ENCODE measurements around the gene AUNIP. TPM values are rescaled to one million over a fixed set of nuclear protein-coding genes. Genes with fewer than 3 reads are reported as not detected.

AUNIP gene
- total RNA-seq, 1 experiment from 2014 or later = 7.2 TPM

DNA sequence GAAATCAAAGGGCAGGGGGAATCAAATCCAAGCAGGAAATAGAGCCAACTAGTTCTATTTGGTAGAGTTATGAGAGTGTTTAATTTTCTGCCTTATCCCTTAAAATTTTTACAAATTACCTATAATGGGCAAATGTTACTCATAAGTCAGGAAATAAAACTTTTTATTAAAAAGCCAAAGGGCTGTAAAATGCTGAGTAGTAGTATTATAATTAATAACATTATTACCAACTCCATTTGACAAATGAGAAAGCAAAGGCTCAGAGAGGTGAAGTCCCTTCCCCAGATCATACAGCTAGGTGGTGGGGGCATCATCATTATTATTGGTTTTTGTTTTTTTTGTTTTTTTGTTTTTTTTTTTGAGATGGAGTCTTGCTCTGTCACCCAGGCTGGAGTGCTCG, 55.9 kb downstream of the AUNIP start:
- Histone ChIP-seq H3K27me3 (ENCODE audit: low read length) (no peaks in the 10 kb centered on the region), H3K4me1 (ENCODE audit: low read length) (peaks cover 20% of the 10 kb centered on the region), H3K9ac (ENCODE audit: low read length) (no peak overlapping the region), H3K9me3 (ENCODE audit: low read length) (no peaks in the 10 kb centered on the region), H3K4me3 (ENCODE audit: low read length) (no peak overlapping the region), H4K20me1 (ENCODE audit: insufficient read depth, low read depth, low read length) (peaks cover 3% of the 10 kb centered on the region; the same call in 1 of the 2 replicates), H3K27ac (ENCODE audit: low read length) (no peak overlapping the region), H3K9me2 (replicated peaks; ENCODE audit: insufficient read depth, low read length) (no peaks in the 10 kb centered on the region), H3K4me2 (ENCODE audit: low read depth, low read length, poor library complexity, severe bottlenecking) (peak overlapping the region; percentile 60), H2AFZ (ENCODE audit: low read length) (no peak overlapping the region), H3K36me3 (ENCODE audit: insufficient read depth, low read length) (no peaks in the 10 kb centered on the region), H3K79me2 (ENCODE audit: low read length) (no peaks in the 10 kb centered on the region)
- DNase-seq = no peak

DNA sequence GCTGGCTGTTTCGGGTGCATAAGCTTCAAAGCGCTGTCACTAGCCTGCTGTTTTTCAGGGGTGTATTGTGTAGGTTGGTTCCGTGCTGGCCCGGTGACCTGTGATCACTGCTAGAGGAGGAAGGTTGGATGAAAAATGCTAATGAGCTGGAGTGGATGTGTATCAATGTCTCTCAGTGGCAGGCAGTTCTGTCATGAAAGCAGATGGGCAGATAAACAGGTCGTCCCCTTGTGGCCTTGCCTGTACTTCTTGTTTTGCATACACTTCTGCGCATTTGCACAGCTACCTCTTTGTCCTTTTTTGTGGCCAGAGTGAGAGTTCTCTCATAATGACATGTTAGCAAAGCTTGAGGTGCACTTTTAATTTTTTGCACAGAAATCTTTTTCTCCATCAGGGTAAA, 56.3 kb downstream of the AUNIP start:
- Histone ChIP-seq H3K4me2 (ENCODE audit: low read depth, low read length, poor library complexity, severe bottlenecking) (peak overlapping the region; percentile 60), H3K9me2 (replicated peaks; ENCODE audit: insufficient read depth, low read length) (no peaks in the 10 kb centered on the region), H2AFZ (ENCODE audit: low read length) (no peak overlapping the region), H4K20me1 (ENCODE audit: insufficient read depth, low read depth, low read length) (peaks cover 3% of the 10 kb centered on the region; the same call in 1 of the 2 replicates), H3K36me3 (ENCODE audit: insufficient read depth, low read length) (no peaks in the 10 kb centered on the region), H3K9me3 (ENCODE audit: low read length) (no peaks in the 10 kb centered on the region), H3K27me3 (ENCODE audit: low read length) (no peaks in the 10 kb centered on the region), H3K4me3 (ENCODE audit: low read length) (no peak overlapping the region), H3K4me1 (ENCODE audit: low read length) (peaks cover 20% of the 10 kb centered on the region), H3K27ac (ENCODE audit: low read length) (no peak overlapping the region), H3K9ac (ENCODE audit: low read length) (no peak overlapping the region), H3K79me2 (ENCODE audit: low read length) (no peaks in the 10 kb centered on the region)
- peak; percentile 65 for DNase-seq

DNA sequence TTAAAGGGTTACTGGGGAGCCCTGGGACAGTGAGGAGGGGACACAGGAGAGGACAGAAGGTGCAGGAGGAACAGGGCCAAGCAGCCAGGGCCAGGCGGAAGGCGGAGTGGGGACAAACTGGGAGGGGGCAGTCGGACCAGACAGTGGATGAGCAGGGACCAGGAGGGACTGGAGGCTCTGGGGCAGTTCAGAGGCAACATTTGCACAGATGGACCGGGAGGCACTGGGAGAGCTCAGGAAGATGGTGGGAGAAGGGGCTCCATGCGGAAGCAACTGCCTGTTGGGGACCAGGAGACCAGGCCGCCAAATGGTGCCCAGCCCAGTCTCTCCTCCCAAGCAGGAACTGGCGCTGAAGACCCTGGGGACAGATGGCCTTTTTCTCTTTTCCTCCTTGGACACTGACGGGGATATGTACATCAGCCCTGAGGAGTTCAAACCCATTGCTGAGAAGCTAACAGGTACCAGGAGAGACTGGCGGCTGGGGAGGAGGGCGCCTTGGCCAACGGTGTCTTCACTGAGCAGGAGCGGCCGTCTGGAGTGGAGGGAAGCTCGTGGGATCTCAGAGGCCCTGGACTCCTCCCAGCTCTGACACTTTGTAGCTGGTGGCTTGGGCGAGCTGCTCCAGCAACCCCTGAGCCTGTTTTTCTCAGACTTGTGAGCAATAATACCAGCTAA, 58.4 kb downstream of the AUNIP start:
- H2AFZ ChIP-seq (ENCODE audit: low read length) = no peak overlapping the region
- no peaks in the 10 kb centered on the region for H3K36me3 ChIP-seq (ENCODE audit: insufficient read depth, low read length)
- no peaks in the 10 kb centered on the region for H3K79me2 ChIP-seq (ENCODE audit: low read length)
- peak overlapping the region; percentile 67 for H3K9ac ChIP-seq (ENCODE audit: low read length)
- no peaks in the 10 kb centered on the region for H3K9me2 ChIP-seq (replicated peaks; ENCODE audit: insufficient read depth, low read length)
- no peaks in the 10 kb centered on the region for H3K9me3 ChIP-seq (ENCODE audit: low read length)
- H3K27me3 ChIP-seq (ENCODE audit: low read length) = no peaks in the 10 kb centered on the region
- DNase-seq = no peak
- H3K4me1 ChIP-seq (ENCODE audit: low read length) = peaks cover 20% of the 10 kb centered on the region
- H4K20me1 ChIP-seq (ENCODE audit: insufficient read depth, low read depth, low read length) = peaks cover 3% of the 10 kb centered on the region; the same call in 1 of the 2 replicates
- peak overlapping the region; percentile 61 for H3K4me3 ChIP-seq (ENCODE audit: low read length)
- peak overlapping the region; percentile 59 for H3K4me2 ChIP-seq (ENCODE audit: low read depth, low read length, poor library complexity, severe bottlenecking)
- H3K27ac ChIP-seq (ENCODE audit: low read length) = no peak overlapping the region

DNA sequence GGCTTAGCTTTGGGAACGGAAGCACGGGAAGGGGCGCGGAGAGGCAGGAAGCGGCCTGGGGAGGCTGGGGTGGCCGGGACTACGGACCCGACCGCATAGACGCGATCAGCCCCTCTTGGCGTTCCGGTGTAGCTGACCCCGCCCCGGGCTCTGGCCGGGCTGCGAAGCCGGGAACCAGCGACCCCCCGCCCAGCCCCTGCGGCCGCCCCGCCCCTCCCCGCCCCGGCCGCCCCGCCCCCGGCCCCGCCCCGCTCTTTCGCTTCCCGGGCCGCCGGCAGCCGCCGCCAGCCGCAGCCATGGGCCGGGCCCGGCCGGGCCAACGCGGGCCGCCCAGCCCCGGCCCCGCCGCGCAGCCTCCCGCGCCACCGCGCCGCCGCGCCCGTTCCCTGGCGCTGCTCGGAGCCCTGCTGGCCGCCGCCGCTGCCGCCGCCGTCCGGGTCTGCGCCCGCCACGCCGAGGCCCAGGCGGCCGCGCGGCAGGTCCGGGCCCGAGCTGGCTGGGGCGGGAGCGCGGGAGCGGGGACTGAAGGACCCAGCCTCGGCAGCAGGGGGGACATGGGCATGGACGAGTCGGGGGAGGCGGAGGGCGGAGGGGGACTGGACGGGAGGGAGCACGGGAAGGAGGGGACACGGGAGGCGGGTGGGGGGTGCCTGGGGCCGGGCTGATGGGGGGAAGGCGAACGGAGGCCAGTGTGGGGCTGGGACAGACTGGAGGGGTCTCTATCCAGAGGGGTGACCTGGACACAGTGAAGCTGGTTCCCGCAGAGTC, 59.1 kb downstream of the AUNIP start, which contains the start of gene SELENON:
Gene SELENON (plus strand): TSS at position 259 of the 768 bp plus-strand sequence. CDS start 38 bp downstream, at position 297.
- peak; percentile 46 for DNase-seq
- H3K9ac ChIP-seq (ENCODE audit: low read length) = peak within 1 kb of the TSS; percentile 67
- peaks cover 20% of the 10 kb centered on the region for H3K4me1 ChIP-seq (ENCODE audit: low read length)
- no peak within 1 kb of the TSS for H2AFZ ChIP-seq (ENCODE audit: low read length)
- no peaks in the 10 kb centered on the region for H3K79me2 ChIP-seq (ENCODE audit: low read length)
- H3K36me3 ChIP-seq (ENCODE audit: insufficient read depth, low read length) = no peaks in the 10 kb centered on the region
- H3K27me3 ChIP-seq (ENCODE audit: low read length) = no peaks in the 10 kb centered on the region
- H3K9me3 ChIP-seq (ENCODE audit: low read length) = no peaks in the 10 kb centered on the region
- peak within 1 kb of the TSS; percentile 59 for H3K4me2 ChIP-seq (ENCODE audit: low read depth, low read length, poor library complexity, severe bottlenecking)
- H4K20me1 ChIP-seq (ENCODE audit: insufficient read depth, low read depth, low read length) = peaks cover 3% of the 10 kb centered on the region; the same call in 1 of the 2 replicates
- peak within 1 kb of the TSS; percentile 61 for H3K4me3 ChIP-seq (ENCODE audit: low read length)
- H3K27ac ChIP-seq (ENCODE audit: low read length) = no peak within 1 kb of the TSS
- no peaks in the 10 kb centered on the region for H3K9me2 ChIP-seq (replicated peaks; ENCODE audit: insufficient read depth, low read length)

DNA sequence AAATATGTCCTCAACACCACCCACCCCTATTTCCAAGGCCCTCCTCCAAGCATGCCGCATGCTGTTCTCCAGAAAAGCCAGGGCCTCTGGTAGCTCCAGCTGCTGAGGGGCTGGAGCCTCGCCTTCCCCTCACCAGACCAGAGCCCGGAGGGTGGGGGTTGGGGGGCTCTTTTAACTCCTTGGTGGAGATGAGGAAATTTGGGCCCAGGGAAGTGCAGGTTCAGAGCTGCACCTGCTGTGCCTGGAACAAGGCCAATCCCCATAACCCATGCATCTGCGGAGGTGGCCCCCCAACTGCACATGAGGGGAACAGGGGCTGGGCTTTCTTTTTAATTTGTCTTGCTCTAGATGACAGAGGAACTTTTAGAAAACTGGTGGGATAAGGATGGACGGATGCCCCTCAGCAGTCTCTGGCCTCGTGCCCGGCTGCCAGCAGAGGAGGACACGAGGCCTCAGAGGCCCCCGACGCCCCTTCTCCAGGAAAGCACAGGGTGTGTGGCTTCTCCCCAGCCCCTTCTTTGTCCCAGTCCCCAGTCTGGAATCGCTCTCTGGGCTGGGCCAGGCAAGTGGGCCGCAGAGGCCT, 59.8 kb downstream of the AUNIP start:
- Histone ChIP-seq H3K27ac (ENCODE audit: low read length) (no peak overlapping the region), H3K36me3 (ENCODE audit: insufficient read depth, low read length) (no peaks in the 10 kb centered on the region), H3K4me3 (ENCODE audit: low read length) (no peak overlapping the region), H3K79me2 (ENCODE audit: low read length) (no peaks in the 10 kb centered on the region), H3K9me2 (replicated peaks; ENCODE audit: insufficient read depth, low read length) (no peaks in the 10 kb centered on the region), H2AFZ (ENCODE audit: low read length) (no peak overlapping the region), H3K27me3 (ENCODE audit: low read length) (no peaks in the 10 kb centered on the region), H4K20me1 (ENCODE audit: insufficient read depth, low read depth, low read length) (peaks cover 3% of the 10 kb centered on the region; the same call in 1 of the 2 replicates), H3K4me2 (ENCODE audit: low read depth, low read length, poor library complexity, severe bottlenecking) (no peak overlapping the region), H3K9ac (ENCODE audit: low read length) (no peak overlapping the region), H3K4me1 (ENCODE audit: low read length) (peaks cover 20% of the 10 kb centered on the region), H3K9me3 (ENCODE audit: low read length) (no peaks in the 10 kb centered on the region)
- no peak for DNase-seq

DNA sequence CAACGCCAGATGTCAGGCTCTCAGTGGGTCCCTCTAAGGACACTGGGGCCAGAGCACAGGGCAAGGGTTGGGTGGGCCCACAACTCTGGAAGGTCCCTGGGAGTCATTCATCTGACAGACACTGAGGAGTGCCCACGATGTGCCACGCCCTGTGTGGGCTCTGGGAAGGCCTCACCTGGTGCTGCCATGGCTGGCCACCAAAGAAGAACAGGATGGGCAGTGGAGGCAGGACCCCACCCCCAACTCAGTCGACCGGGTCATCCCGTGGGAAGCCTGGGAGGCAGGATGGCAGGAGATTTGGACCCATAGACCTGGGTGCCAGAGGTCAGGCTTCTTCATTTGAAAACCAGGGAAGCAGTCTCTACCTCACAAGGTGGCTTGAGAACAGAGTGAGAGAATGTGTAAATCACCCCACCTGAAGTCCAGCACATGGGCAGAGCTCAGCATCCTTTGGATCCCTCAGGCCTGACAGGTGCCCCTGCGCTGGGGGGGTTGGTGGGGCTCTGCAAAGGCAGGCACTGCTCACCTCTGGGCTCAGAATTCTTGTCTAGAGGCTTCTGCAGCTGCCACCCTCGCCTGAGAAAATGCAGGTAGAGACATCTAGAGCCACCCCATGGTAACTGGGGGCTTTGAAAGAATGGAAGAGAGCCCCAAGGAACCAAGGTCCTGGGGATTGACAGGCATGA, 60.4 kb downstream of the AUNIP start:
- Histone ChIP-seq H3K9ac (ENCODE audit: low read length) (no peak overlapping the region), H3K36me3 (ENCODE audit: insufficient read depth, low read length) (no peaks in the 10 kb centered on the region), H4K20me1 (ENCODE audit: insufficient read depth, low read depth, low read length) (peaks cover 3% of the 10 kb centered on the region; the same call in 1 of the 2 replicates), H2AFZ (ENCODE audit: low read length) (no peak overlapping the region), H3K9me2 (replicated peaks; ENCODE audit: insufficient read depth, low read length) (no peaks in the 10 kb centered on the region), H3K79me2 (ENCODE audit: low read length) (no peaks in the 10 kb centered on the region), H3K4me1 (ENCODE audit: low read length) (peaks cover 16% of the 10 kb centered on the region), H3K9me3 (ENCODE audit: low read length) (no peaks in the 10 kb centered on the region), H3K4me3 (ENCODE audit: low read length) (no peak overlapping the region), H3K27ac (ENCODE audit: low read length) (no peak overlapping the region), H3K27me3 (ENCODE audit: low read length) (no peaks in the 10 kb centered on the region), H3K4me2 (ENCODE audit: low read depth, low read length, poor library complexity, severe bottlenecking) (no peak overlapping the region)
- DNase-seq = no peak

DNA sequence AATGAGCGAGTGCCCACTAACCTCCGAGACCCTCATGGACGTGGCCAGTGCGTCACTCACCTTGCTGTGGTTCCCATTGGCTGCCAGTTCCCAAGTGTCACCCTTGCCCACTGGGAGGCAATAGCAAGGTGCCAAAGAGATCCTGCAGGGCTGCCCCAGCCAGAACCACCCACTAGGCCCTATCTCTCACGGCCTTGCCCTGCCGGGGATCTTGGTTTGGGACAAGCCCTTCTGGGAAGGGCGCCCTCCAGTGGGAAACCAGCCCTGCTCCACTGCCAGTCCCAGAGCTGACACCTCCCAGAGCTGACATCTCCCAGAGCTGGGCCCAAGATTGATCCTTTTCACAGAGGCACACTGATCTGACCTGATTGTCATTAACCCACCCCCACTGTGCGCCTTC, 61.3 kb downstream of the AUNIP start:
- no peaks in the 10 kb centered on the region for H3K27me3 ChIP-seq (ENCODE audit: low read length)
- no peak overlapping the region for H3K27ac ChIP-seq (ENCODE audit: low read length)
- no peak overlapping the region for H3K4me3 ChIP-seq (ENCODE audit: low read length)
- H3K79me2 ChIP-seq (ENCODE audit: low read length) = no peaks in the 10 kb centered on the region
- no peaks in the 10 kb centered on the region for H3K36me3 ChIP-seq (ENCODE audit: insufficient read depth, low read length)
- peak; percentile 74 for DNase-seq
- H3K4me2 ChIP-seq (ENCODE audit: low read depth, low read length, poor library complexity, severe bottlenecking) = no peak overlapping the region
- H2AFZ ChIP-seq (ENCODE audit: low read length) = no peak overlapping the region
- H3K9me2 ChIP-seq (replicated peaks; ENCODE audit: insufficient read depth, low read length) = no peaks in the 10 kb centered on the region
- peaks cover 10% of the 10 kb centered on the region for H3K4me1 ChIP-seq (ENCODE audit: low read length)
- H4K20me1 ChIP-seq (ENCODE audit: insufficient read depth, low read depth, low read length) = peaks cover 3% of the 10 kb centered on the region; the same call in 1 of the 2 replicates
- H3K9ac ChIP-seq (ENCODE audit: low read length) = no peak overlapping the region
- H3K9me3 ChIP-seq (ENCODE audit: low read length) = no peaks in the 10 kb centered on the region
